ENCODE measurements around the gene LRIT1. TPM values are rescaled to one million over a fixed set of nuclear protein-coding genes. Genes with fewer than 3 reads are reported as not detected.

LRIT1 gene
- total RNA-seq, 1 experiment from 2014 or later: not detected

DNA sequence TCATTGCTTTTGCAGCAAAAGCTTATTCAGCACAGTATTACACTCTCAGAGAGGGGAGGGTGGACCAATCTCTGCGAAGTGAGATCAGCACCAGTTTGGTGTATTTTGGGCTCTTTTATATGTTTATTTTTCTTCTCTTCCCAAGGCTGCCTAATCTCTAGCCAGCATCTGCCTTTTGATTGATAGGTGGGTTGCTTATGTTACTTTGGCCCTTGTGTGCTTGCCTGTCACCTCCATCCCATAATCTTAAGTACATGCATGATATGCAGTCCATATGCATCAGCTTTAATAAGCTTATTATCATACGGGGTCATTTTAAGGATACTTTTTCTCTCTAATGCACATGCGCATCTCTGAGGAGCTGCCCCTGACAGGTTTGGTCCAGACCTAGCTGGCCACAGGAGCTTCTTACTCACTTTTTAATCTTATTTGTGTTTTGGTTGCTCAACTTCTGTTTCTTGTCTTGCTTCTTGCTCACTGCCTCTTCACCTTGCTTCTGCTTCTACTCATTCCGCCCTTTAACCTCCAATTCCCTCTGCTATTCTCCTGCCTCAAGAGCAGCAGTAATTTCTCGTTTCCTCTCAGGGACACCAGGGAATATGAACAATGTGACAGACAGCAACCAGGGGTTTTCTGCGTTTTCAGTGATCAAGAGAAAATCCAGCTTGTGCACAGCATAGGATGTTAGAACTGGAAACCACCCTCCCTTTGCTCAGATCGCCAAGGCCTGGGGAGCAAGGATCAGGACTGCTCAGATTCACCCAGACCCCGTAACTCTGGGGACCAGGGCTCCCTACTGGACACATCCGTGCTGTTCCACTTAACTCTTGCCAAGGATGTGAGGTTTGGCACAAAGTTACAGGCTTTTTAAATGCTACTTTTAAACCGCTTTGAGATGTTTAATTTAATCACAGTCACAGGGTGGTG lies 13.5 kb upstream of the LRIT1 start:
- H3K79me2 ChIP-seq (ENCODE audit: low read depth): no peaks in the 10 kb centered on the region
- intact Hi-C loops (cut with micrococcal nuclease; ENCODE audit: unreplicated experiment): loop anchor here (10.0 kb wide), 1 partner anchor 1910 kb away; no protein-coding TSS in a partner anchor
- no peaks in the 10 kb centered on the region for H3K9me2 ChIP-seq (ENCODE audit: insufficient read depth)
- no peaks in the 10 kb centered on the region for H3K36me3 ChIP-seq (ENCODE audit: low read depth)
- H3K27ac ChIP-seq: no peak overlapping the region
- H4K20me1 ChIP-seq (ENCODE audit: insufficient read depth): peaks cover 3% of the 10 kb centered on the region; the same call in 1 of the 2 replicates
- H3K9me3 ChIP-seq (ENCODE audit: insufficient read depth, low read depth): 0 out of 2 replicates have a peak, but pooled peaks cover 5% of the 10 kb centered on the region
- no peak overlapping the region for H2AFZ ChIP-seq
- CTCF ChIA-PET: no interaction called here
- POLR2A ChIA-PET (ENCODE audit: unreplicated experiment): no interaction called here
- no peak overlapping the region for H3K4me3 ChIP-seq
- DNase-seq: no peak
- no peak overlapping the region for H3K4me2 ChIP-seq
- BruUV-seq (replicated peaks): no TSS peak
- no peaks in the 10 kb centered on the region for H3K4me1 ChIP-seq (replicated peaks; ENCODE audit: insufficient read depth)
- H3K27me3 ChIP-seq (ENCODE audit: insufficient read depth, low read depth): peaks cover 72% of the 10 kb centered on the region
- TF ChIP-seq CTCF (conservative IDR thresholded peaks at IDR 0.05) (no peak), EZH2 (IDR thresholded peaks at IDR 0.05; ENCODE audit: low read depth) (no peak)
- no peaks in the 10 kb centered on the region for H3F3A ChIP-seq (ENCODE audit: insufficient read depth, low read depth)

GRCh38 chr10:84248794-84249193 lies 7.4 kb upstream of the LRIT1 start:
- peaks cover 99% of the 10 kb centered on the region for H3K27me3 ChIP-seq (ENCODE audit: insufficient read depth, low read depth)
- intact Hi-C loops (cut with micrococcal nuclease; ENCODE audit: unreplicated experiment): no loop called here
- BruUV-seq (replicated peaks): no TSS peak
- H3K4me1 ChIP-seq (replicated peaks; ENCODE audit: insufficient read depth): no peaks in the 10 kb centered on the region
- no peaks in the 10 kb centered on the region for H4K20me1 ChIP-seq (ENCODE audit: insufficient read depth)
- TF ChIP-seq CTCF (conservative IDR thresholded peaks at IDR 0.05) (no peak), EZH2 (IDR thresholded peaks at IDR 0.05; ENCODE audit: low read depth) (no peak)
- no peaks in the 10 kb centered on the region for H3K9me3 ChIP-seq (ENCODE audit: insufficient read depth, low read depth)
- no peaks in the 10 kb centered on the region for H3K79me2 ChIP-seq (ENCODE audit: low read depth)
- no peak overlapping the region for H2AFZ ChIP-seq
- no peak overlapping the region for H3K4me2 ChIP-seq
- H3K27ac ChIP-seq: no peak overlapping the region
- POLR2A ChIA-PET (ENCODE audit: unreplicated experiment): no interaction called here
- H3K4me3 ChIP-seq: no peak overlapping the region
- CTCF ChIA-PET: no interaction called here
- DNase-seq: no peak
- H3K9me2 ChIP-seq (ENCODE audit: insufficient read depth): no peaks in the 10 kb centered on the region
- H3K36me3 ChIP-seq (ENCODE audit: low read depth): no peaks in the 10 kb centered on the region
- H3F3A ChIP-seq (ENCODE audit: insufficient read depth, low read depth): no peaks in the 10 kb centered on the region

DNA sequence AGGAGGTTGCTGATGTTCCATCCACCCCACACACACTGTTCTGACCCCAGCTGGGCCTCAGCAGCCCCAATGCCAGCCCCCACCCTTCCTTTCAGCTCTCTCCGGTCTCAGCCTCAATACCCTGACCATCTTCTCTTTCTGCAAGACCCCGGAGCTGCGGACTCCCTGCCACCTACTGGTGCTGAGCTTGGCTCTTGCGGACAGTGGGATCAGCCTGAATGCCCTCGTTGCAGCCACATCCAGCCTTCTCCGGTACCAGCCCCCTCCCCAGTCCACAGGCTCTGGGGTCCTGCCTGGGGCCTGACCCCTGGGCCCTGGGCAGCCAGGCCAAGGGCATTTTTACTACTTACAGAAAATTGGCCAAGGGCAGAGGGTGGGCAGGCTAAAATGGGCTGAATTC lies 6.2 kb upstream of the LRIT1 start:
- no TSS peak for BruUV-seq (replicated peaks)
- Histone ChIP-seq H3K79me2 (ENCODE audit: low read depth) (no peaks in the 10 kb centered on the region), H3K4me3 (no peak overlapping the region), H3K9me3 (ENCODE audit: insufficient read depth, low read depth) (no peaks in the 10 kb centered on the region; the same call in 1 of the 2 replicates), H3K36me3 (ENCODE audit: low read depth) (no peaks in the 10 kb centered on the region), H4K20me1 (ENCODE audit: insufficient read depth) (no peaks in the 10 kb centered on the region), H3K9me2 (ENCODE audit: insufficient read depth) (no peaks in the 10 kb centered on the region), H3F3A (ENCODE audit: insufficient read depth, low read depth) (no peaks in the 10 kb centered on the region), H2AFZ (no peak overlapping the region), H3K4me1 (replicated peaks; ENCODE audit: insufficient read depth) (no peaks in the 10 kb centered on the region), H3K4me2 (no peak overlapping the region), H3K27ac (no peak overlapping the region), H3K27me3 (ENCODE audit: insufficient read depth, low read depth) (peaks cover 99% of the 10 kb centered on the region)
- ChIA-PET CTCF (no interaction called here), POLR2A (ENCODE audit: unreplicated experiment) (no interaction called here)
- TF ChIP-seq CTCF (conservative IDR thresholded peaks at IDR 0.05) (no peak), EZH2 (IDR thresholded peaks at IDR 0.05; ENCODE audit: low read depth) (no peak)
- DNase-seq: no peak
- intact Hi-C loops (cut with micrococcal nuclease; ENCODE audit: unreplicated experiment): no loop called here

Measured in PC-9 (cell line).